HepG2 (cell line): Measurements from ENCODE around the gene PACC1. TPM values are rescaled to one million over a fixed set of nuclear protein-coding genes. Genes with fewer than 3 reads are reported as not detected.

Experiments
- ATM ChIP-seq: fragments of 450-650 bp; IDR thresholded peaks from 2 replicates; pipeline ENCODE4 v1.7.1; 2017; ENCODE audit warnings: mild to moderate bottlenecking, borderline replicate concordance
- BRD4 ChIP-seq: sonication (generic); formaldehyde crosslinking; IDR thresholded peaks from 2 replicates; pipeline ENCODE4 v1.4.0; 2020; ENCODE audit warnings: missing genetic modification reagents
- PPARG ChIP-seq: conservative IDR thresholded peaks from 2 replicates; pipeline ENCODE4 v1.6.1; 2016; ENCODE audit warnings: missing biosample characterization, missing genetic modification reagents
- RAD51 ChIP-seq: fragments of 450-650 bp; IDR thresholded peaks from 2 replicates; pipeline ENCODE4 v1.6.1; 2016; ENCODE audit warnings: borderline replicate concordance
- RBM22 ChIP-seq: fragments of 200-400 bp; formaldehyde crosslinking; optimal IDR thresholded peaks from 2 replicates; pipeline ENCODE3; 2017; ENCODE audit warnings: mild to moderate bottlenecking, low read length, moderate library complexity
- STAT5B ChIP-seq: sonication (generic); formaldehyde crosslinking; IDR thresholded peaks from 2 replicates; pipeline ENCODE4 v1.4.0; 2020; ENCODE audit warnings: missing genetic modification reagents
- TEAD3 ChIP-seq: optimal IDR thresholded peaks from 2 replicates; pipeline ENCODE3; 2016; ENCODE audit warnings: borderline replicate concordance
- ZBTB38 ChIP-seq: sonication (generic); formaldehyde crosslinking; IDR thresholded peaks from 2 replicates; pipeline ENCODE4 v1.5.1; 2020; ENCODE audit warnings: mild to moderate bottlenecking, missing genetic modification reagents
- ZBTB8A ChIP-seq: sonication (generic); formaldehyde crosslinking; IDR thresholded peaks from 2 replicates; pipeline ENCODE4 v1.4.0; 2020; ENCODE audit warnings: mild to moderate bottlenecking, low read depth, missing genetic modification reagents, borderline replicate concordance
- ZNF460 ChIP-seq: sonication (generic); formaldehyde crosslinking; IDR thresholded peaks from 2 replicates; pipeline ENCODE4 v1.5.1; 2020; ENCODE audit warnings: missing genetic modification reagents, mild to moderate bottlenecking, borderline replicate concordance
- ZNF776 ChIP-seq: sonication (generic); formaldehyde crosslinking; IDR thresholded peaks from 2 replicates; pipeline ENCODE4 v1.4.0; 2020; ENCODE audit warnings: mild to moderate bottlenecking, missing genetic modification reagents
- polyA plus RNA-seq, 8 experiments: library from polyadenylated mRNA; depleted of rRNA in 3 of 8; stranded (reverse) in 7 of 8; unstranded in 1 of 8; fragments of >200 nt; fragmentation: Illumina TruSeq in 4 of 8; extraction: Trizol in 4 of 8; gene quantifications; 2 replicates each; pipeline versions ENCODE4 v1.2.1 to v1.2.3, GENCODE V29; 2011 to 2016; ENCODE audit warnings: low read depth in 4 of 8, missing spikeins in 1 of 8, mixed read lengths in 1 of 8; ENCODE audit not compliant: insufficient read depth in 1 of 8
- total RNA-seq, 5 experiments: library from RNA; depleted of rRNA; stranded (reverse); fragments of >200 nt; fragmentation: Illumina TruSeq; extraction: Trizol; gene quantifications; 2 replicates each; pipeline ENCODE4 v1.2.3, GENCODE V29; 2016; ENCODE audit warnings: low read depth in 1 of 5
- TF ChIP-seq, protein P1 (sequence below): sonication (generic); formaldehyde crosslinking; IDR thresholded peaks from 2 replicates; pipeline ENCODE4 v1.4.0; 2020; ENCODE audit warnings: mild to moderate bottlenecking, missing genetic modification reagents
- TF ChIP-seq, protein P2 (sequence below): sonication (generic); formaldehyde crosslinking; IDR thresholded peaks from 2 replicates; pipeline ENCODE4 v1.5.0; 2020; ENCODE audit warnings: missing genetic modification reagents
- TF ChIP-seq, protein P3 (sequence below): sonication (generic); formaldehyde crosslinking; IDR thresholded peaks from 2 replicates; pipeline ENCODE4 v1.4.0; 2020; ENCODE audit warnings: missing genetic modification reagents
- TF ChIP-seq, protein P4 (sequence below): sonication (generic); formaldehyde crosslinking; IDR thresholded peaks from 2 replicates; pipeline ENCODE4 v1.5.1; 2020; ENCODE audit warnings: missing genetic modification reagents, mild to moderate bottlenecking, borderline replicate concordance
- TF ChIP-seq, protein P5 (sequence below): sonication (generic); formaldehyde crosslinking; IDR thresholded peaks from 2 replicates; pipeline ENCODE4; 2020; ENCODE audit warnings: missing genetic modification reagents, mild to moderate bottlenecking, borderline replicate concordance
- TF ChIP-seq, protein P6 (sequence below): sonication (generic); formaldehyde crosslinking; IDR thresholded peaks from 2 replicates; pipeline ENCODE4 v1.5.0; 2020; ENCODE audit warnings: mild to moderate bottlenecking, low read depth, missing genetic modification reagents, borderline replicate concordance
- TF ChIP-seq, protein P7 (sequence below): sonication (generic); formaldehyde crosslinking; conservative IDR thresholded peaks from 2 replicates; pipeline ENCODE4 v1.4.0; 2020; ENCODE audit warnings: missing genetic modification reagents

The PACC1 gene
- total and polyA plus RNA-seq, 2 of the 13 experiments (the other 11 are each of a cell fraction or from before 2014, with no cell fraction given): 9.4 to 10.7 TPM

DNA sequence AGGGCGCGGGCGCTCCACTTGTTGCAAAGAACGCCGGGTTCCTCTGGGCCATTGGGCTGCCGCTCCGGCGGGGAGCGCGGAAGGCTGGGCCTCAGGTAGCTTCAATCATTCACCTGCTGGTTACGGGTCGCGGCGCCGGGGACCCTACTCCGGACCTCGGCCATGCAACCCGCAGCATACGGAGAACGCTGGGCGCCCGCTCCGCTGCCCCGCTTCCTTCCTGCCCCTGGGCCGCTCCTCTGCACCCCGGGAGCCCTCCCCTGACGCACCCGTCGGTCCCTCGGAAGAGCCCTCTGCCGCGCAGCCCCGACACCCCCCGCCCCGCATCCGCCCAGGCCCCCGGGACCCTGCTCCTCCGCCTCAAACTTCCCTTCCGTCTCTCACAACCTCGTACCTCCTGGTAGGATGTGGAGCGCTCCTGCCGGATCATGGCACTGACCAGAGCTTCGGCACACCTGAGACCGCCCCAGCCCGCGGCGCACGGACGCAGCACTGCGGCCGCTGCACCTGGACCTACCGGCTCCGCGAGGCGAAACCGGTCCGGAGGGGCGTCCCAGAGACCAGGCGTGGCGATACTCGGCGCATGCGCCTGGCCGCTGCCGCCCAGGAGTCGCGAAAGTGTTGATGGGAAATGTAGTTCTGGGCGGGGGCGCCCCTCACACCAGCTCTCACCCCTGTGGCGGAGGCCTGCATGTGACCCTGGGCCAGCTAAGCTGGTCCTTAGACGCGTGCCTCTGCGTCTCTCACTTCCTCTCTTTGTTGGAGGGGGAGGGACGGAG lies at the start of gene PACC1 (continued):
- TF ChIP-seq, protein P1, sequence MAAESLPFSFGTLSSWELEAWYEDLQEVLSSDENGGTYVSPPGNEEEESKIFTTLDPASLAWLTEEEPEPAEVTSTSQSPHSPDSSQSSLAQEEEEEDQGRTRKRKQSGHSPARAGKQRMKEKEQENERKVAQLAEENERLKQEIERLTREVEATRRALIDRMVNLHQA (CRISPR knock-in tag): no peak
- TF ChIP-seq, protein P2, sequence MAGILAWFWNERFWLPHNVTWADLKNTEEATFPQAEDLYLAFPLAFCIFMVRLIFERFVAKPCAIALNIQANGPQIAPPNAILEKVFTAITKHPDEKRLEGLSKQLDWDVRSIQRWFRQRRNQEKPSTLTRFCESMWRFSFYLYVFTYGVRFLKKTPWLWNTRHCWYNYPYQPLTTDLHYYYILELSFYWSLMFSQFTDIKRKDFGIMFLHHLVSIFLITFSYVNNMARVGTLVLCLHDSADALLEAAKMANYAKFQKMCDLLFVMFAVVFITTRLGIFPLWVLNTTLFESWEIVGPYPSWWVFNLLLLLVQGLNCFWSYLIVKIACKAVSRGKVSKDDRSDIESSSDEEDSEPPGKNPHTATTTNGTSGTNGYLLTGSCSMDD: no peak
- TF ChIP-seq BRD4 (CRISPR knock-in tag) (no peak), TEAD3 (no peak), RAD51 (no peak), PPARG (CRISPR knock-in tag) (no peak), ZNF460 (no peak), RBM22 (no peak), ZNF776 (CRISPR knock-in tag) (peak; percentile 82; the same call in 1 of the 2 replicates), ZBTB8A (CRISPR knock-in tag) (no peak), STAT5B (no peak), ZBTB38 (CRISPR knock-in tag) (no peak), ATM (no peak)
- TF ChIP-seq, protein P3, sequence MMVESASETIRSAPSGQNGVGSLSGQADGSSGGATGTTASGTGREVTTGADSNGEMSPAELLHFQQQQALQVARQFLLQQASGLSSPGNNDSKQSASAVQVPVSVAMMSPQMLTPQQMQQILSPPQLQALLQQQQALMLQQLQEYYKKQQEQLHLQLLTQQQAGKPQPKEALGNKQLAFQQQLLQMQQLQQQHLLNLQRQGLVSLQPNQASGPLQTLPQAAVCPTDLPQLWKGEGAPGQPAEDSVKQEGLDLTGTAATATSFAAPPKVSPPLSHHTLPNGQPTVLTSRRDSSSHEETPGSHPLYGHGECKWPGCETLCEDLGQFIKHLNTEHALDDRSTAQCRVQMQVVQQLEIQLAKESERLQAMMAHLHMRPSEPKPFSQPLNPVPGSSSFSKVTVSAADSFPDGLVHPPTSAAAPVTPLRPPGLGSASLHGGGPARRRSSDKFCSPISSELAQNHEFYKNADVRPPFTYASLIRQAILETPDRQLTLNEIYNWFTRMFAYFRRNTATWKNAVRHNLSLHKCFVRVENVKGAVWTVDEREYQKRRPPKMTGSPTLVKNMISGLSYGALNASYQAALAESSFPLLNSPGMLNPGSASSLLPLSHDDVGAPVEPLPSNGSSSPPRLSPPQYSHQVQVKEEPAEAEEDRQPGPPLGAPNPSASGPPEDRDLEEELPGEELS: peak; percentile 7; the same call in 1 of the 2 replicates
- TF ChIP-seq, protein P4, sequence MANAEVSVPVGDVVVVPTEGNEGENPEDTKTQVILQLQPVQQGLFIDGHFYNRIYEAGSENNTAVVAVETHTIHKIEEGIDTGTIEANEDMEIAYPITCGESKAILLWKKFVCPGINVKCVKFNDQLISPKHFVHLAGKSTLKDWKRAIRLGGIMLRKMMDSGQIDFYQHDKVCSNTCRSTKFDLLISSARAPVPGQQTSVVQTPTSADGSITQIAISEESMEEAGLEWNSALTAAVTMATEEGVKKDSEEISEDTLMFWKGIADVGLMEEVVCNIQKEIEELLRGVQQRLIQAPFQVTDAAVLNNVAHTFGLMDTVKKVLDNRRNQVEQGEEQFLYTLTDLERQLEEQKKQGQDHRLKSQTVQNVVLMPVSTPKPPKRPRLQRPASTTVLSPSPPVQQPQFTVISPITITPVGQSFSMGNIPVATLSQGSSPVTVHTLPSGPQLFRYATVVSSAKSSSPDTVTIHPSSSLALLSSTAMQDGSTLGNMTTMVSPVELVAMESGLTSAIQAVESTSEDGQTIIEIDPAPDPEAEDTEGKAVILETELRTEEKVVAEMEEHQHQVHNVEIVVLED (CRISPR knock-in tag): peak; percentile 78
- TF ChIP-seq, protein P5, sequence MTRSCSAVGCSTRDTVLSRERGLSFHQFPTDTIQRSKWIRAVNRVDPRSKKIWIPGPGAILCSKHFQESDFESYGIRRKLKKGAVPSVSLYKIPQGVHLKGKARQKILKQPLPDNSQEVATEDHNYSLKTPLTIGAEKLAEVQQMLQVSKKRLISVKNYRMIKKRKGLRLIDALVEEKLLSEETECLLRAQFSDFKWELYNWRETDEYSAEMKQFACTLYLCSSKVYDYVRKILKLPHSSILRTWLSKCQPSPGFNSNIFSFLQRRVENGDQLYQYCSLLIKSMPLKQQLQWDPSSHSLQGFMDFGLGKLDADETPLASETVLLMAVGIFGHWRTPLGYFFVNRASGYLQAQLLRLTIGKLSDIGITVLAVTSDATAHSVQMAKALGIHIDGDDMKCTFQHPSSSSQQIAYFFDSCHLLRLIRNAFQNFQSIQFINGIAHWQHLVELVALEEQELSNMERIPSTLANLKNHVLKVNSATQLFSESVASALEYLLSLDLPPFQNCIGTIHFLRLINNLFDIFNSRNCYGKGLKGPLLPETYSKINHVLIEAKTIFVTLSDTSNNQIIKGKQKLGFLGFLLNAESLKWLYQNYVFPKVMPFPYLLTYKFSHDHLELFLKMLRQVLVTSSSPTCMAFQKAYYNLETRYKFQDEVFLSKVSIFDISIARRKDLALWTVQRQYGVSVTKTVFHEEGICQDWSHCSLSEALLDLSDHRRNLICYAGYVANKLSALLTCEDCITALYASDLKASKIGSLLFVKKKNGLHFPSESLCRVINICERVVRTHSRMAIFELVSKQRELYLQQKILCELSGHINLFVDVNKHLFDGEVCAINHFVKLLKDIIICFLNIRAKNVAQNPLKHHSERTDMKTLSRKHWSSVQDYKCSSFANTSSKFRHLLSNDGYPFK (CRISPR knock-in tag): peak; percentile 37; the same call in 1 of the 2 replicates
- TF ChIP-seq, protein P6, sequence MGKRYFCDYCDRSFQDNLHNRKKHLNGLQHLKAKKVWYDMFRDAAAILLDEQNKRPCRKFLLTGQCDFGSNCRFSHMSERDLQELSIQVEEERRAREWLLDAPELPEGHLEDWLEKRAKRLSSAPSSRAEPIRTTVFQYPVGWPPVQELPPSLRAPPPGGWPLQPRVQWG (CRISPR knock-in tag): no peak
- TF ChIP-seq, protein P7, sequence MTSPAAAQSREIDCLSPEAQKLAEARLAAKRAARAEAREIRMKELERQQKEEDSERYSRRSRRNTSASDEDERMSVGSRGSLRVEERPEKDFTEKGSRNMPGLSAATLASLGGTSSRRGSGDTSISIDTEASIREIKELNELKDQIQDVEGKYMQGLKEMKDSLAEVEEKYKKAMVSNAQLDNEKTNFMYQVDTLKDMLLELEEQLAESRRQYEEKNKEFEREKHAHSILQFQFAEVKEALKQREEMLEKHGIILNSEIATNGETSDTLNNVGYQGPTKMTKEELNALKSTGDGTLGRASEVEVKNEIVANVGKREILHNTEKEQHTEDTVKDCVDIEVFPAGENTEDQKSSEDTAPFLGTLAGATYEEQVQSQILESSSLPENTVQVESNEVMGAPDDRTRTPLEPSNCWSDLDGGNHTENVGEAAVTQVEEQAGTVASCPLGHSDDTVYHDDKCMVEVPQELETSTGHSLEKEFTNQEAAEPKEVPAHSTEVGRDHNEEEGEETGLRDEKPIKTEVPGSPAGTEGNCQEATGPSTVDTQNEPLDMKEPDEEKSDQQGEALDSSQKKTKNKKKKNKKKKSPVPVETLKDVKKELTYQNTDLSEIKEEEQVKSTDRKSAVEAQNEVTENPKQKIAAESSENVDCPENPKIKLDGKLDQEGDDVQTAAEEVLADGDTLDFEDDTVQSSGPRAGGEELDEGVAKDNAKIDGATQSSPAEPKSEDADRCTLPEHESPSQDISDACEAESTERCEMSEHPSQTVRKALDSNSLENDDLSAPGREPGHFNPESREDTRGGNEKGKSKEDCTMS (CRISPR knock-in tag): no peak
